Activated naive CD8-positive, alpha-beta T cell (primary cell): ENCODE data around the gene MYH7B.

Source experiments
- H3K27ac Mint-ChIP-seq: one replicate; pipeline ENCODE4 v1.8.0; 2021; ENCODE audit warnings: mixed read lengths
- H3K27me3 Mint-ChIP-seq: one replicate; pipeline ENCODE4 v1.8.0; 2021; ENCODE audit warnings: mixed read lengths
- H3K36me3 Mint-ChIP-seq: one replicate; pipeline ENCODE4 v1.8.0; 2021; ENCODE audit warnings: mixed read lengths
- H3K4me1 Mint-ChIP-seq: one replicate; pipeline ENCODE4 v1.8.0; 2021; ENCODE audit warnings: low read depth, mixed read lengths
- H3K4me3 Mint-ChIP-seq: one replicate; pipeline ENCODE4 v1.8.0; 2021; ENCODE audit warnings: mild to moderate bottlenecking, mixed read lengths
- H3K9me3 Mint-ChIP-seq: one replicate; pipeline ENCODE4 v1.8.0; 2021; ENCODE audit warnings: low read depth, mixed read lengths

Gene MYH7B

DNA sequence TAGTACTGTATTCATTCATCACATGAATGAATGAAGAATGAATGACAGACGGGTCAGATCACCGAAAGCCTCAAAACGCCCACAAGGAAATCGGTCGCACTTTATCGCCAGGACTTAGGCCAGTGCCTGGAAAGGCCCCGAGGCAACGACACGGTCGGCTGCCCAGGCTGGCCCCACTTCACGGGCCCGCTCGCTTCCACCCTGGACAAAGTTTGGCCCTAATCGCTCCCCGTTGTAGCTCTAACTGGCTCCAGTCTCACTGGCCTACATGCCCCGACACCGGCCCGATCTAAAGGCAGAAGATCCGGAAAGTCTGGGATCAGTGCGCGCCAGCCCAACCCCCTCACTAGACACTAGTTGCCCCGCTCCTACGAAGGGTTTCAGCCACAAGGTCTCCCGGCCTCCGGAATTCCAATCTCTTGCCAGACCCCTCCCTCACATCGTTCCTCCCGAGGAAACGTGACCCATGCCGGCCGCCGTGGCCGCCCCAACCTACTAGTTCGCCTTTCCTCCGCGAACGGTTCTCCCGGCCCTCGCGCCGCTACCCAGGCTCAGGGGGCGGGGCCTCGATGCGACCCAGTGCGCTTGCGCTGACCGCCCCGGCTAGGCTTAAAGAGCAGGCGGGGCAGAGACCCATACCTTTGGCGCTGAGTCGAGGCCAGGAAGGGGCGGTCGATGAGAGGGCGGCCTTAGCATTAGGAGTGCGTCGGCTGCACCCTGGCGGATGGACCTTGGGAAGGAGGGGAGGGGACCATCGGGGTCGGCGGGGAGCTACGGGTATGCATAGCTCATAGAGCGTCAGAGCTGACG is at the start of gene MYH7B, which contains the start of gene GSS:
MYH7B (plus strand) TSS at position 638 of the 810 bp plus-strand sequence. CDS start 22,138 bp downstream, outside the sequence.
GSS (minus strand) TSS at position 576 of the 810 bp plus-strand sequence. CDS start 3,954 bp downstream, outside the sequence.
- Mint-ChIP-seq H3K36me3 (no peaks in the 10 kb centered on the region), H3K4me3 (peak within 1 kb of the TSS; percentile 98), H3K27me3 (no peaks in the 10 kb centered on the region), H3K9me3 (no peaks in the 10 kb centered on the region), H3K27ac (peak within 1 kb of the TSS; percentile 97), H3K4me1 (peaks cover 24% of the 10 kb centered on the region)

- Mint-ChIP-seq H3K36me3 (peaks cover 6% of the 10 kb centered on the region), H3K27ac (no peak overlapping the region), H3K9me3 (no peaks in the 10 kb centered on the region), H3K4me3 (no peak overlapping the region), H3K27me3 (no peaks in the 10 kb centered on the region), H3K4me1 (peaks cover 7% of the 10 kb centered on the region)
Measured at GRCh38 chr20:34907616-34908469, 47.8 kb upstream of the MYH7B start.

DNA sequence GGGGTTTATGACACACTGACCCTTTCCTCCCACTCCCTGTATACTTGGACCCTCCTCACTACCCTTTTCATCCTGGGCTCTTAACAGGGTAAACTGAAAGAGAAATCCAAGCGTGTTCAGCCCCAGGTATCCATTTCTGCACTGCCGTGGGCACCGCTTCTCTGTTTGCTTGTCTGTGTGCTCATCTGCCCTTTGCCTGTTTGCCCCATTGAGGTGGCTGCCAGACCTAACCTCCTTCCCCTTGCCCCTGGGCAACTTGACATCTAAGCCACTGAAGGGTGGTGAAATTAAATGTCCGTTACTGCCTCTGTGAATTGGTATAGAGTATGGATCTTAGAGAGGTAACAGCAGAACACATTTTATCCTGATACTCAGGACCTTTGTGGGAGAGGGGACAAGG is 40.5 kb upstream of the MYH7B start:
- Mint-ChIP-seq H3K27me3 (no peaks in the 10 kb centered on the region), H3K36me3 (peaks cover 13% of the 10 kb centered on the region), H3K4me3 (no peak overlapping the region), H3K4me1 (peaks cover 20% of the 10 kb centered on the region), H3K27ac (no peak overlapping the region), H3K9me3 (no peaks in the 10 kb centered on the region)

- no peaks in the 10 kb centered on the region for H3K9me3 Mint-ChIP-seq
- H3K36me3 Mint-ChIP-seq = peaks cover 18% of the 10 kb centered on the region
- H3K4me1 Mint-ChIP-seq = peaks cover 20% of the 10 kb centered on the region
- H3K27ac Mint-ChIP-seq = no peak overlapping the region
- no peak overlapping the region for H3K4me3 Mint-ChIP-seq
- H3K27me3 Mint-ChIP-seq = no peaks in the 10 kb centered on the region
Measured at GRCh38 chr20:34915749-34916455, 39.8 kb upstream of the MYH7B start.

- H3K27ac Mint-ChIP-seq = no peak overlapping the region
- H3K36me3 Mint-ChIP-seq = peaks cover 18% of the 10 kb centered on the region
- no peak overlapping the region for H3K4me3 Mint-ChIP-seq
Measured at GRCh38 chr20:34916774-34917354, 38.8 kb upstream of the MYH7B start.

GRCh38 chr20:34920055-34920454 is 35.6 kb upstream of the MYH7B start:
- Mint-ChIP-seq H3K27ac (peak overlapping the region; percentile 9), H3K9me3 (no peaks in the 10 kb centered on the region), H3K27me3 (no peaks in the 10 kb centered on the region), H3K36me3 (peaks cover 17% of the 10 kb centered on the region), H3K4me3 (no peak overlapping the region), H3K4me1 (peaks cover 20% of the 10 kb centered on the region)

More at GRCh38 chr20:34916774-34917354, 38.8 kb upstream of the MYH7B start:
- no peaks in the 10 kb centered on the region for H3K9me3 Mint-ChIP-seq
- H3K4me1 Mint-ChIP-seq = peaks cover 20% of the 10 kb centered on the region
- no peaks in the 10 kb centered on the region for H3K27me3 Mint-ChIP-seq

DNA sequence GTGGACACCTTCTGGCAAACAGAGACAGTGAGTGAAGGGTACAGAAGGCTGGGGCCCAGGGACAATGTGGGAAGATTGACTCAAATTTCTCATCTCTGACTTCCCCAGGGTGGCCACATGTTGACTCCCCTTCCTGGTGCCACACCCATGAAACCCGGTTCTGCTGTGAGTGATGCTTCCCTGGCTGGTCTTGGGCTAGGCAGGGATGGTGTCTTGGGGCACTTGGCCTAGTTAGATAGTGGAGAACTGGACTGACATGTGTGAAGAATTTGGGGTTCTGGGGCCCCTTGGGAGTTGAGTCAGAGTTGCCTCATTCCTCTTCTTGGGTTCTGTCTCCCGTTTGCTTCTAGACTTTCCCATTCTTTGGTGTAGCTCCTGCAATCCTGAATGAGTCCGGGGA is 34.2 kb upstream of the MYH7B start:
- H3K4me1 Mint-ChIP-seq = peaks cover 25% of the 10 kb centered on the region
- no peak overlapping the region for H3K4me3 Mint-ChIP-seq
- no peaks in the 10 kb centered on the region for H3K9me3 Mint-ChIP-seq
- H3K27ac Mint-ChIP-seq = no peak overlapping the region
- H3K27me3 Mint-ChIP-seq = no peaks in the 10 kb centered on the region
- H3K36me3 Mint-ChIP-seq = peaks cover 17% of the 10 kb centered on the region

DNA sequence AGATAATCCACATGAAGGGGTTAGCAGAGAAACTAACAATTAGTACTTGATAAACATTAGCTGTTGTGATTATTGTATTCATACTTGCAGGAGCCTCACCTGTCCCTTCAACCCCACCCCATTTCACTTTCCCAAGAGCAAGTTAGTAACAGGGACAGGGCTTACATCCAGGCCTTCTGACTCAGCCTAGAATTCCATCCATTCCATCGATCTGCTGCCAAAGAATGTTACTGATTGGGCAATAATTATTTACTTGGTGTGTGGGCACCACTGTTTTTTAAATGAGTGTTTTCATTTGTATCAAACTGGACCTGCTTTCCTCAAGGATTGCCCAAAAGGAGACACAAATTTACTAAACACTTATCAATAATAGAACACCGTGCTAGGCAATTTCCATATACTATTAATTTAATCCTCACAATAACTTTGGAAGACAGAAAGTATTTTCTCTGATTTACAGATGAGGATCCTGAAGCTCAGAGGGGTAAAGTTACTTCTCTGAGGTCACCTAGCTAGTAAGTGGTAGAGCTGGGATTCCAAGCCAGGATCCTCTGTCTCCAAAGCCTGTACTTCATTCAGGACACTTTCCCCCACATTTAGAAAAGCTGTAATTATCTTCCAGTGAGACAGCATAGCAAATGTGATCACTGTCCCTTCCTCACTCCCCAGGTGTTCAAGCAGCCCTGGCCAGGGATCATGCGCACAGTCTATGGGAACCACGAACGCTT is 32.9 kb upstream of the MYH7B start:
- H3K27ac Mint-ChIP-seq = no peak overlapping the region
- H3K36me3 Mint-ChIP-seq = peaks cover 17% of the 10 kb centered on the region
- H3K9me3 Mint-ChIP-seq = no peaks in the 10 kb centered on the region

DNA sequence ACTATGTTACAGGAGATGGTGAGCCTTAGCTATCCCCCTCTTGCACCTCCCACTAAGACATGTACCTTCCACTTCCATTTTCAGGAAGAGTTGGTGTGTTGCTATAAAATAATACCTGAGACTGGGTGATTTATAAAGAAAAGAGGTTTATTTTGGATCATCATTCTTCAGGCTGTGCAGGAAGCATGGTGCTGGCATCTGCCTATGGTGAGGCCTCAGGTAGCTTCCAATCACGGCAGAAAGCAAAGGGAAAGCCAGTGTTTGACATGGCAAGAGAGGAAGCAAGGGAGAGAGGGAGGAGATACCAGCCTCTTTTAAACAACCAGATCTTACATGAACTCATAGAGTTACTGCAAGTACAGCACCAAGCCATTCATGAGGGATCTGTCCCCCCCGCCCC is 32.3 kb upstream of the MYH7B start:
- H3K4me3 Mint-ChIP-seq = no peak overlapping the region
- peaks cover 16% of the 10 kb centered on the region for H3K4me1 Mint-ChIP-seq
- no peak overlapping the region for H3K27ac Mint-ChIP-seq
- no peaks in the 10 kb centered on the region for H3K9me3 Mint-ChIP-seq
- peaks cover 14% of the 10 kb centered on the region for H3K36me3 Mint-ChIP-seq
- no peaks in the 10 kb centered on the region for H3K27me3 Mint-ChIP-seq

More for the DNA sequence above, 32.9 kb upstream of the MYH7B start:
- H3K4me3 Mint-ChIP-seq = no peak overlapping the region
- H3K4me1 Mint-ChIP-seq = peaks cover 22% of the 10 kb centered on the region
- H3K27me3 Mint-ChIP-seq = no peaks in the 10 kb centered on the region

DNA sequence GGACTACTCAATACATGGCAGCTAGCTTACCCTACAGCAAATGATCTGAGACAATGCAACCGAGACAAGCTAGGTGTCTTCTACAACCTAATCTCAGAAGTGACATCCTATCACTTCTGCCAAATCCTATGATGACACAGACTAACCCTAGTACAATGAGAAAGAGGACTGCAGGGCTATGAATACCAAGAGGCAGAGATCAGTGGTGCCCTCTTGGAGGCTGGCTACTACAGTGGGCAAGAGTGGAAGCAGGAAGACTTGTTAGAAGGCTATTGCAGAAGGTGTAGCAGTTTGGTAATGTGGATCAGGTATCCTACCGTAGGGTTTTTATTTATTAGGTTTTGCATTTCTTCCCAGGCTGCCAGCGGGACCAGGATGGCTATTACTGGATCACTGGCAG is 30.3 kb upstream of the MYH7B start:
- Mint-ChIP-seq H3K27ac (no peak overlapping the region), H3K4me1 (peaks cover 8% of the 10 kb centered on the region), H3K36me3 (peaks cover 9% of the 10 kb centered on the region)

GRCh38 chr20:34925981-34926380 is 29.7 kb upstream of the MYH7B start:
- Mint-ChIP-seq H3K36me3 (peaks cover 6% of the 10 kb centered on the region), H3K4me3 (no peak overlapping the region), H3K9me3 (no peaks in the 10 kb centered on the region), H3K4me1 (peaks cover 8% of the 10 kb centered on the region), H3K27me3 (no peaks in the 10 kb centered on the region), H3K27ac (no peak overlapping the region)

More for the DNA sequence above, 30.3 kb upstream of the MYH7B start:
- H3K9me3 Mint-ChIP-seq = no peaks in the 10 kb centered on the region
- no peak overlapping the region for H3K4me3 Mint-ChIP-seq
- H3K27me3 Mint-ChIP-seq = no peaks in the 10 kb centered on the region

DNA sequence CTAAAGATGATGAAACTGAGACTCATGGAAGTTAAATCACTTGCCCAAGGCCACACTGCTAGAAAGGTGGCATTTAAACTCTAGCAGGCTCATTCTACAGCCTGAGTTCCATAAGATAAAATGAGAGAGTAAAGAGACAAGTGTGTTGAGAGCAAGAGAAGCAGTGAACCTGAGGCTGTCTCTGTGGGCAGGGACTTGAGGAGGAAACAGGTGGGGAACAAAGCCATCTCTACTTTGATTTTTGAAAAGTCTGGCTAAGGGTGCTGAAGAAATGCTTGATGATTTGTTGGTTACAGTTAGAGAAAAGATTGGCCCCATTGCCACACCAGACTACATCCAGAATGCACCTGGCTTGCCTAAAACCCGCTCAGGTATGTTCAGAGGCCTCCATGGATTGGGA is 29.1 kb upstream of the MYH7B start:
- H3K4me3 Mint-ChIP-seq = no peak overlapping the region
- no peaks in the 10 kb centered on the region for H3K27me3 Mint-ChIP-seq
- no peak overlapping the region for H3K27ac Mint-ChIP-seq
- peaks cover 8% of the 10 kb centered on the region for H3K4me1 Mint-ChIP-seq
- peaks cover 6% of the 10 kb centered on the region for H3K36me3 Mint-ChIP-seq
- H3K9me3 Mint-ChIP-seq = no peaks in the 10 kb centered on the region

- no peak overlapping the region for H3K27ac Mint-ChIP-seq
- peaks cover 8% of the 10 kb centered on the region for H3K4me1 Mint-ChIP-seq
- peaks cover 6% of the 10 kb centered on the region for H3K36me3 Mint-ChIP-seq
- no peak overlapping the region for H3K4me3 Mint-ChIP-seq
- H3K27me3 Mint-ChIP-seq = no peaks in the 10 kb centered on the region
- H3K9me3 Mint-ChIP-seq = no peaks in the 10 kb centered on the region
Measured at GRCh38 chr20:34927736-34928135, 27.9 kb upstream of the MYH7B start.

GRCh38 chr20:34928411-34928810 is 27.3 kb upstream of the MYH7B start:
- H3K36me3 Mint-ChIP-seq = peaks cover 6% of the 10 kb centered on the region
- H3K27ac Mint-ChIP-seq = no peak overlapping the region
- H3K27me3 Mint-ChIP-seq = no peaks in the 10 kb centered on the region
- H3K4me1 Mint-ChIP-seq = peaks cover 8% of the 10 kb centered on the region
- no peaks in the 10 kb centered on the region for H3K9me3 Mint-ChIP-seq
- H3K4me3 Mint-ChIP-seq = no peak overlapping the region
